A549 (cell line): ENCODE data around the gene TPSG1. TPM values are rescaled to one million over a fixed set of nuclear protein-coding genes. Genes with fewer than 3 reads are reported as not detected.

Experiments
- ATAC-seq, 2 experiments: fragments of 200-7000 bp in 1 of 2; fragments of >200 bp in 1 of 2; cut with Nextera tagmentation in 1 of 2; cut with Tn5 transposase in 1 of 2; 3 replicates each; pipeline versions ENCODE4 v1.8.0 to v1.9.1; 2018 to 2020; ENCODE audit warnings: mild to moderate bottlenecking in 1 of 2, moderate library complexity in 1 of 2
- CTCF ChIA-PET: fragments of 300-600 bp; sonication (Branson Sonifier 250); formaldehyde crosslinking; extraction: SDS; loops from one replicate; lab custom pipeline; 2021; ENCODE audit warnings: antibody characterized with exemption, inconsistent platforms; lab: Yijun Ruan, JAX
- POLR2A ChIA-PET: fragments of 350-600 bp; formaldehyde crosslinking; extraction: SDS; loops from one replicate; lab custom pipeline; 2021; ENCODE audit warnings: antibody characterized with exemption, inconsistent platforms; lab: Yijun Ruan, JAX
- DNase-seq, 2 experiments: peaks; one replicate each; pipeline versions ENCODE4 v3.0.0 to v3.0.0-alpha.2; 2011 to 2016; ENCODE audit warnings: low read depth in 1 of 2, low spot score in 1 of 2
- FAIRE-seq: peaks from 2 replicates; lab custom pipeline; 2011; peaks lifted over from hg19 to GRCh38; lab: Jason Lieb, UNC
- H3K27ac ChIP-seq, 2 experiments: fragments of >200 bp; sonication (Bioruptor Twin); formaldehyde crosslinking; 3 replicates each; pipeline ENCODE4 v1.5.1; 2016 to 2017
- H3K4me1 ChIP-seq: fragments of >200 bp; sonication (Bioruptor Twin); formaldehyde crosslinking; 3 replicates; pipeline ENCODE4 v1.6.1; 2016
- H3K4me2 ChIP-seq: fragments of >200 bp; sonication (Bioruptor Twin); formaldehyde crosslinking; 3 replicates; pipeline ENCODE4 v1.6.1; 2016
- H3K4me3 ChIP-seq: fragments of >200 bp; sonication (Bioruptor Twin); formaldehyde crosslinking; 3 replicates; pipeline ENCODE4 v1.5.1; 2016
- H3K9me3 ChIP-seq: fragments of >200 bp; sonication (Bioruptor Twin); formaldehyde crosslinking; 3 replicates; pipeline ENCODE4 v1.6.1; 2016
- ATOH8 ChIP-seq: fragments of 250-450 bp; sonication (Bioruptor Pico); IDR thresholded peaks from 2 replicates; pipeline ENCODE4 v1.5.0; 2020; ENCODE audit warnings: low read depth, mild to moderate bottlenecking, moderate library complexity
- BHLHE40 ChIP-seq: IDR thresholded peaks from 2 replicates; pipeline ENCODE4 v1.6.1; 2012; ENCODE audit warnings: low read depth, low read length, inconsistent platforms
- CBX8 ChIP-seq: fragments of 200-600 bp; sonication (generic); IDR thresholded peaks from 2 replicates; pipeline ENCODE4 v1.6.1; 2016
- EHF ChIP-seq: fragments of 250-450 bp; sonication (Bioruptor Pico); IDR thresholded peaks from 2 replicates; pipeline ENCODE4 v1.5.0; 2020; ENCODE audit warnings: mild to moderate bottlenecking
- EHMT2 ChIP-seq: fragments of 200-600 bp; sonication (generic); IDR thresholded peaks from 2 replicates; pipeline ENCODE4 v1.6.1; 2016; ENCODE audit warnings: antibody characterized with exemption, low read depth, mild to moderate bottlenecking, moderate library complexity
- EP300 ChIP-seq, 2 experiments: fragments of >200 bp; sonication (Bioruptor Twin); formaldehyde crosslinking; IDR thresholded peaks; 2 replicates in 1 of 2; 3 replicates in 1 of 2; pipeline ENCODE4 v1.6.1; 2016 to 2017
- FOXS1 ChIP-seq: fragments of 250-450 bp; sonication (Bioruptor Pico); IDR thresholded peaks from 2 replicates; pipeline ENCODE4 v1.5.0; 2020; ENCODE audit warnings: mild to moderate bottlenecking, moderate library complexity
- HDAC2 ChIP-seq: fragments of 200-600 bp; sonication (generic); IDR thresholded peaks from 2 replicates; pipeline ENCODE4 v1.6.1; 2016
- HOXB13 ChIP-seq: fragments of 250-450 bp; sonication (Bioruptor Pico); IDR thresholded peaks from 2 replicates; pipeline ENCODE4 v1.5.0; 2020; ENCODE audit warnings: low read depth, mild to moderate bottlenecking, moderate library complexity
- JUNB ChIP-seq: fragments of >200 bp; sonication (Bioruptor Twin); formaldehyde crosslinking; IDR thresholded peaks from 2 replicates; pipeline ENCODE4 v1.6.1; 2016
- MAFK ChIP-seq: fragments of 450-650 bp; IDR thresholded peaks from 2 replicates; pipeline ENCODE4 v1.6.1; 2014; ENCODE audit not compliant: partially characterized antibody
- MAZ ChIP-seq: fragments of 150-350 bp; IDR thresholded peaks from 2 replicates; pipeline ENCODE4 v1.6.1; 2014; ENCODE audit warnings: antibody characterized with exemption, low read depth, low read length, borderline replicate concordance
- NPAS2 ChIP-seq: fragments of 250-450 bp; sonication (Bioruptor Pico); IDR thresholded peaks from 2 replicates; pipeline ENCODE4 v1.8.0; 2022; ENCODE audit warnings: mild to moderate bottlenecking, moderate library complexity, borderline replicate concordance
- NR3C1 ChIP-seq: fragments of >200 bp; sonication (Bioruptor Twin); formaldehyde crosslinking; IDR thresholded peaks from 3 replicates; pipeline ENCODE4 v1.6.1; 2017
- PBX3 ChIP-seq: IDR thresholded peaks from 2 replicates; pipeline ENCODE4 v1.6.1; 2012
- TFCP2L1 ChIP-seq: fragments of 250-450 bp; sonication (Bioruptor Pico); IDR thresholded peaks from 2 replicates; pipeline ENCODE4 v1.5.0; 2021; ENCODE audit warnings: mild to moderate bottlenecking
- TP53 ChIP-seq: fragments of 250-450 bp; sonication (Bioruptor Pico); IDR thresholded peaks from 2 replicates; pipeline ENCODE4 v1.5.0; 2021; ENCODE audit warnings: mild to moderate bottlenecking, moderate library complexity
- USF2 ChIP-seq: fragments of 450-650 bp; IDR thresholded peaks from 2 replicates; pipeline ENCODE4 v1.6.1; 2014; ENCODE audit warnings: antibody characterized with exemption
- ZC3H11A ChIP-seq: fragments of 450-650 bp; IDR thresholded peaks from 2 replicates; pipeline ENCODE4 v1.6.1; 2014; ENCODE audit warnings: antibody characterized with exemption, mild to moderate bottlenecking
- ZFP36 ChIP-seq: fragments of 450-650 bp; IDR thresholded peaks from 2 replicates; pipeline ENCODE4 v1.6.1; 2014; ENCODE audit warnings: borderline replicate concordance; ENCODE audit not compliant: partially characterized antibody
- ZSCAN20 ChIP-seq: fragments of 250-450 bp; sonication (Bioruptor Pico); IDR thresholded peaks from 2 replicates; pipeline ENCODE4 v1.8.0; 2022; ENCODE audit warnings: mild to moderate bottlenecking, moderate library complexity
- WGBS: methylation state at CpG from one replicate; pipeline ENCODE4 v1.1.6; 2017; ENCODE audit errors: missing lambda C conversion rate; 5-methylcytosine and 5-hydroxymethylcytosine counted together
- polyA plus RNA-seq, 4 experiments: library from polyadenylated mRNA; depleted of rRNA in 3 of 4; stranded (reverse); fragments of >200 nt; fragmentation: RNase III in 1 of 4; extraction: RNeasy Plus Mini Kit Qiagen cat#74134 plus additional on column Dnase treatment in 1 of 4; gene quantifications; 2 replicates in 3 of 4; 3 replicates in 1 of 4; pipeline ENCODE4 v1.2.3, GENCODE V29; 2011 to 2017
- TF ChIP-seq, protein P1 (sequence below): fragments of >200 bp; sonication (Bioruptor Twin); formaldehyde crosslinking; IDR thresholded peaks from 3 replicates; pipeline ENCODE4 v1.5.1; 2016
- TF ChIP-seq, protein P2 (sequence below): fragments of 250-450 bp; sonication (Bioruptor Pico); IDR thresholded peaks from 2 replicates; pipeline ENCODE4 v1.5.0; 2021; ENCODE audit warnings: mild to moderate bottlenecking, moderate library complexity, borderline replicate concordance

The TPSG1 gene
- polyA plus RNA-seq, 2 of the 4 experiments (the other 2 are of a cell fraction) = not detected

DNA sequence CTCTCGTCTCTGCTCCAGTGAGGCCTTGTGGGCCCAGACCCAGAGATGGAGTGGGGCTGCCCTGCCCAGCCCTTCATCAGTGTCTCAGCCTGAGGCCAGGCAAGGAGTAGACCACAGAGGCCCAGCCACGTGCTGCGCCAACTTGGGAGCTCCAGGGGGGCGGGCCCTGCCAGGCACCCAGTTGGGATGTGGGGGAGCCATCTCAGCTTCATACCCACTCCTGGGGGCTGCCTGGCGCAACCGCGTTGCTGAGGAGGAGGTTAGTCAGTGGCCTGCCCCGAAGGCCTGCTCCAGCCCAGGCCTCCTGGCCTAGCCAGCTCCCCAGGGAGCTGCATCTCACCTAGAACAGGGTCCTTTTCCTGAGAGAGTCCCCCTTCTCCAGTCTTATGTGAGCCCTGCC lies 11.8 kb downstream of the TPSG1 start:
- H3K4me3 ChIP-seq = no peak overlapping the region
- no peaks in the 10 kb centered on the region for H3K4me1 ChIP-seq
- no peak for ATAC-seq
- ChIA-PET POLR2A (no interaction called here), CTCF (no interaction called here)
- TF ChIP-seq FOXS1 (CRISPR knock-in tag) = no peak
- no peak for TF ChIP-seq JUNB
- TF ChIP-seq, protein P1, sequence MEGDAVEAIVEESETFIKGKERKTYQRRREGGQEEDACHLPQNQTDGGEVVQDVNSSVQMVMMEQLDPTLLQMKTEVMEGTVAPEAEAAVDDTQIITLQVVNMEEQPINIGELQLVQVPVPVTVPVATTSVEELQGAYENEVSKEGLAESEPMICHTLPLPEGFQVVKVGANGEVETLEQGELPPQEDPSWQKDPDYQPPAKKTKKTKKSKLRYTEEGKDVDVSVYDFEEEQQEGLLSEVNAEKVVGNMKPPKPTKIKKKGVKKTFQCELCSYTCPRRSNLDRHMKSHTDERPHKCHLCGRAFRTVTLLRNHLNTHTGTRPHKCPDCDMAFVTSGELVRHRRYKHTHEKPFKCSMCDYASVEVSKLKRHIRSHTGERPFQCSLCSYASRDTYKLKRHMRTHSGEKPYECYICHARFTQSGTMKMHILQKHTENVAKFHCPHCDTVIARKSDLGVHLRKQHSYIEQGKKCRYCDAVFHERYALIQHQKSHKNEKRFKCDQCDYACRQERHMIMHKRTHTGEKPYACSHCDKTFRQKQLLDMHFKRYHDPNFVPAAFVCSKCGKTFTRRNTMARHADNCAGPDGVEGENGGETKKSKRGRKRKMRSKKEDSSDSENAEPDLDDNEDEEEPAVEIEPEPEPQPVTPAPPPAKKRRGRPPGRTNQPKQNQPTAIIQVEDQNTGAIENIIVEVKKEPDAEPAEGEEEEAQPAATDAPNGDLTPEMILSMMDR = no peak
- no peak for TF ChIP-seq NR3C1
- TF ChIP-seq, protein P2, sequence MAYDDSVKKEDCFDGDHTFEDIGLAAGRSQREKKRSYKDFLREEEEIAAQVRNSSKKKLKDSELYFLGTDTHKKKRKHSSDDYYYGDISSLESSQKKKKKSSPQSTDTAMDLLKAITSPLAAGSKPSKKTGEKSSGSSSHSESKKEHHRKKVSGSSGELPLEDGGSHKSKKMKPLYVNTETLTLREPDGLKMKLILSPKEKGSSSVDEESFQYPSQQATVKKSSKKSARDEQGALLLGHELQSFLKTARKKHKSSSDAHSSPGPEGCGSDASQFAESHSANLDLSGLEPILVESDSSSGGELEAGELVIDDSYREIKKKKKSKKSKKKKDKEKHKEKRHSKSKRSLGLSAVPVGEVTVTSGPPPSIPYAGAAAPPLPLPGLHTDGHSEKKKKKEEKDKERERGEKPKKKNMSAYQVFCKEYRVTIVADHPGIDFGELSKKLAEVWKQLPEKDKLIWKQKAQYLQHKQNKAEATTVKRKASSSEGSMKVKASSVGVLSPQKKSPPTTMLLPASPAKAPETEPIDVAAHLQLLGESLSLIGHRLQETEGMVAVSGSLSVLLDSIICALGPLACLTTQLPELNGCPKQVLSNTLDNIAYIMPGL (CRISPR knock-in tag) = no peak
- no peak for TF ChIP-seq MAFK
- no peak for TF ChIP-seq EHF (CRISPR knock-in tag)
- no peak for TF ChIP-seq HDAC2
- TF ChIP-seq EP300 (IDR thresholded peaks at IDR 0.05) = no peak
- FAIRE-seq = no peak
- H3K4me2 ChIP-seq = no peak overlapping the region
- DNase-seq = no peak
- WGBS = 90% methylated on average over 7 of the region's 8 CpGs
- H3K9me3 ChIP-seq = no peaks in the 10 kb centered on the region
- H3K27ac ChIP-seq = no peak overlapping the region

- Histone ChIP-seq H3K4me1 (no peaks in the 10 kb centered on the region), H3K4me3 (no peak overlapping the region), H3K9me3 (no peaks in the 10 kb centered on the region), H3K4me2 (no peak overlapping the region), H3K27ac (no peak overlapping the region)
- TF ChIP-seq PBX3 (no peak), ZC3H11A (no peak), TP53 (CRISPR knock-in tag) (no peak), ZSCAN20 (CRISPR knock-in tag) (no peak), BHLHE40 (no peak), CBX8 (no peak), TFCP2L1 (CRISPR knock-in tag) (no peak), ATOH8 (CRISPR knock-in tag) (no peak)
- no peak for FAIRE-seq
- CTCF ChIA-PET = no interaction called here
- ATAC-seq = no peak
- POLR2A ChIA-PET = no interaction called here
- 95% methylated on average over 14 of the region's 40 CpGs for WGBS
- DNase-seq = no peak
These were observed 12.4 kb downstream of the TPSG1 start for GRCh38 chr16:1212616-1213194.

DNA sequence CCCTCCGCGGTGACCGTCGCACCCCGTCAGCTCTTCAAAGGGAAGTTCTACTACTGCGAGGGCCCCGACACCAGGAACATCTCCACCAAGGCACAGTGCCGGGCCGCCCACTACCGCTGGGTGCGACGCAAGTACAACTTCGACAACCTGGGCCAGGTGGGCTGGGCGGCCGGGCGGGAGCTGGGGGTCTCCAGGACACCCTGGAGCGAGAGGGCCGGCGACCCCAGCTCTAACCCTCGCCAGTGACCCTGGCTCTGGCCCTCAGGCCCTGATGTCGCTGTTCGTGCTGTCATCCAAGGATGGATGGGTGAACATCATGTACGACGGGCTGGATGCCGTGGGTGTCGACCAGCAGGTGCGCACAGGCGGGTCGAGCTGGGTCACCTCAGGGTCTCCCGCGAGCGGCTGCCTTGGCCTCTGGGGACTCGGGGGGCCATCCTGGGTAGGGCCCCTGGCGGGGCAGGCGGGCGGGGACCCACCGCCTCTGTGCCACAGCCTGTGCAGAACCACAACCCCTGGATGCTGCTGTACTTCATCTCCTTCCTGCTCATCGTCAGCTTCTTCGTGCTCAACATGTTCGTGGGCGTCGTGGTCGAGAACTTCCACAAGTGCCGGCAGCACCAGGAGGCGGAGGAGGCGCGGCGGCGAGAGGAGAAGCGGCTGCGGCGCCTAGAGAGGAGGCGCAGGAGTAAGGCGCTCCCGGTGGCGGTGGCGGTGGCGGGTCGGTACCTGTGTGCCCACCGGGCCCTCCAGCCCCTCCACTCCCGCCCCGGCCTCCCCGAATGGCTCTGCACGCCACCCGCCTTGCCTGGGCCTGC lies 13.4 kb downstream of the TPSG1 start:
- no peak for DNase-seq
- ATAC-seq = no peak
- no peak overlapping the region for H3K4me3 ChIP-seq
- H3K4me1 ChIP-seq = no peaks in the 10 kb centered on the region
- no peak for FAIRE-seq
- WGBS = 97% methylated on average over 40 of the region's 65 CpGs
- H3K27ac ChIP-seq = no peak overlapping the region
- POLR2A ChIA-PET = no interaction called here
- TF ChIP-seq NPAS2 (CRISPR knock-in tag) = no peak
- TF ChIP-seq USF2 = no peak
- no peak for TF ChIP-seq ZFP36
- no peak for TF ChIP-seq HOXB13 (CRISPR knock-in tag)
- no peak for TF ChIP-seq EP300 (IDR thresholded peaks at IDR 0.05)
- TF ChIP-seq EHMT2 = no peak
- no peak for TF ChIP-seq MAZ
- TF ChIP-seq, all 56 proteins: peak for 0
- Histone ChIP-seq H3K9me3 (no peaks in the 10 kb centered on the region), H3K4me2 (no peak overlapping the region)
- CTCF ChIA-PET = no interaction called here
